NCI-H1048 (cell line): ENCODE measurements around the gene ADAMTS2.

Experiments
- DNase-seq: peaks from one replicate; lab custom pipeline; 2025; lab: John Stamatoyannopoulos, UW

Gene ADAMTS2

GRCh38 chr5:179254638-179255271, 90.5 kb downstream of the ADAMTS2 start:
- no peak for DNase-seq

DNA sequence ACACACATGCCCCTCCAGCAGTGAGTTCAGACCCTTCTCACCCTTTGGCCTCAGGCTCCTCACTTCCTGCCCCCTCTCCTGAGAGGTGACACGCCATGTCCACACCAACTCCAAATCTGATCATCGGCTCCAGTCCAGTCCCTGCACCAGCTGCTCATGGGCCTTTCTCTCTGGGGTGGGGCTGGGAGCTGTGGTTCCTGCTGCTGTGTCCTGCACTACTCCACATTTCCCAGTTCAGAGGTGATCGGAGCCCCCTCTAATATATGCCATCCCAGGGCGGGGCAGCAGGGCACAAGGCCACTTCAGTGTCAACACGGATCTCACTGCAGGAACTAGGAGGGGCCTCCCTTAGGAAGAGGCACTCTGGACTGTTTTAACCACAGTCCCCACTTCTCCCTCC, 91.5 kb downstream of the ADAMTS2 start:
- no peak for DNase-seq

DNA sequence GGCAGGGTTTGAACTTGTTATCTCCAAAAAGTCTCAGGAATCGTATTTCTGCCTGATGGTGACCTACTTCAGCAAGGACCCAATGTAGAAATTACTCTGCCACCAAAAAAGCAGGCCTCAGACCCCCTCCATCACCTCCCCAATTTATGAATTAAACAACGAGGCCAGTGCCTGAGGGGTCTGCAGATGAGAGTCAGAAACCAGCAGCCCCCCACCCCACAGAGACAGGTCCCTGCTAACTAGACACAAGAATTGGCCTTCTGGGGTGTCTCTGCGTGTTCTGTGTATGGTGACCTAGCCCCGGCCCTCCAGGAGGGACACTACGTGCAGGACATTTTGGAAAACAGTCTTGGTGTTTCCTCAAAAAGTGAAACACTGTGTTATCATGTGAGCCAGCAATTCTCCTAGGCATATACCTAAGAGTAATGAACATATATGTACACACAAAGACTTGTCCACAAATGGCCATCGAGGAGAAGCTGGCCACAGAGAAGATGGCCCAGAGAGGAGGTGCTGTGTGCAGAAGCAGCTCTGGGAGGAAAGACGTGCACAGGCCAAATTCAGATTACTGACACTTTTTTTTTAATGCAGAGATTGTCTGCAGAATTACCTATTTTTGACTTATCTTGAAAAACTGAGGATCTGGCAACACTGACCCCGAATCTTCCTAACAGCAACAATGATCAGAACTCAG, 93.8 kb downstream of the ADAMTS2 start:
- DNase-seq, result no peak

DNA sequence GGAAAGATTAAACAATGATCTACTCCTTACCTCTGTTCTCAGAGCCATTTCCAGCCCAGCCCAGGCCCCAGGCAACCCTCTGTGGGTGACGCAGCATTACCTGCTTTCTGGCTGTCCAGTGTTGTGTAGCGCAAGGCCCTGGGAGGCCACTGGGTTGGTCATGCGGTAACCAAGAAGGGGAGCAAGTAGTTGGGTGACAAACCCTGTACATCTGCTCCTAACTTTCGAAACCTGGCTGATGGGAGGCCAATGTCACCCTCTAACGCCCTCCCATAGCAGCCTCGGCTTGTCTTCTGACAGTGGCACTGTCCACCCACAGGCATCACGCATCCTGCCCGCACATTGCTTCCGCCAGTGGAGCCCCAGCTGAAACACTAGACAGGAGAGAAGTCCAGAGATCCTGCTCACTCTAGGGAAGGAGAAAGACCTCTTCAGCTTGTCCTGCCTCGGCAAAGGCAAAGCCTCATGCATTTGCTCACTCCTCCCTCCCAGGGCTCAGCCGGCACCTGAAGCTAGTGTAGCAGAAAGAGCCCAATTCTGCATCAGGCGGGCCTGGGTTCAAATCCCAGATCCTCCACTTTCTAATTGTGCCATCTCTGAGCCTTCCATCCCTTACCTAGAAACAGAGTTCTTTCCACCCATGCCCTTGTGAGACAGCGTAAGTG, 94.6 kb downstream of the ADAMTS2 start:
- no peak for DNase-seq

DNA sequence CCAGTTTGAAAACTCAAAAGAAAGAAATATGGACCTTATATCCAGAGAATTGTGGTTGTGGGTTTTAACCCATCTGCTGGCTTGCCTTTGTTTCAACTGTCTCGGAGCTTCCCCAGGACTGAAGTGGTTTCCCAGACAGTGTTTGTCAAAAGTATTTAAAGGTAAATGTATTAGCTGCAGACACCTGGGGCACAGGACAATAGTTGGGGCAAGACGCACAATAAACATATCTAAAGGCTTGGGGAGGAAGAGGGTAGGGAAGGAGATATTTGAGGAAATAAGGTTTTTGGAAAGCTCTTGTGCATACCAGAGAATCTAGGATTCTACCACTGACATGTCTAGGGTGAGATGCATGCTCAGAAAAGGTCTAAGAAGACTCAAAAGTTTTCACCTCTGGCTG, 99.0 kb downstream of the ADAMTS2 start:
- DNase-seq, result no peak

DNA sequence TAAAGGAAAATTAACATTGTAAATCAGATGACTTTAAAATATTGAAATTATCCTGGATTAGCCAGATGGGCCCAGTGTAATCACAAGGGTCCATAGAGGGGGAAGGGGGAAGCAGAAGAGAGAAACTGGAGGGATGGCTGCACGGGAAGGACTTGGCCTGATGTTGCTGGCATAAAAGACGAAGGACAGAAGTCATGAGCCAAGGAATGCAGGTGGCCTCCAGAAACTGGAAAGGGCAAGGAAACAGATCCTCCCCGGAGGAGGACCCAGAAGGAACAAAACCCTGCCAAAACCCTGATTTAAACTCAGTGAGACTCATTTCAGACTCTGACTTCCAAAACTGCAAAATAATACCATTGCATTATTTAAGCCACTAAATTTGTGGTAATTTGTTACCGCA, 100.2 kb downstream of the ADAMTS2 start:
- no peak for DNase-seq

GRCh38 chr5:179244044-179244443, 101.2 kb downstream of the ADAMTS2 start:
- no peak for DNase-seq

DNA sequence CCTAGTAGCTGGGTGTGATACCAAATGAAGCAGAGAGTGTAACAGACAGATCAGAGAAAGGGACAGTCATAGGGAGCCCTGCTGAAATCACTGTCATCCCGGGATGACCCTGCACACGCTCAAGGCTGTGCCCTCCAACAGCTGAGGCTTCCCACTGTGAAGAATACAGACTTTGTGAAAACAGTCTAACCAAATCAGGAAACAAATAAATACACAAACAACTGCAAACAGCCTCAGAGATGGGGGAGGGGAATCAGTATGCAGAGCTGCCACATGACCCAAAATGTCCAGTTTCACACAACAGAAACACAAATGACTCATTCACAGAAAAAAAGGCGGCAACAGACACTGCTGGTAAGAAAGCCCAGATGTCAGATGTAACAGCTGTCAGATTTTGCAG, 101.9 kb downstream of the ADAMTS2 start:
- DNase-seq, result no peak

DNA sequence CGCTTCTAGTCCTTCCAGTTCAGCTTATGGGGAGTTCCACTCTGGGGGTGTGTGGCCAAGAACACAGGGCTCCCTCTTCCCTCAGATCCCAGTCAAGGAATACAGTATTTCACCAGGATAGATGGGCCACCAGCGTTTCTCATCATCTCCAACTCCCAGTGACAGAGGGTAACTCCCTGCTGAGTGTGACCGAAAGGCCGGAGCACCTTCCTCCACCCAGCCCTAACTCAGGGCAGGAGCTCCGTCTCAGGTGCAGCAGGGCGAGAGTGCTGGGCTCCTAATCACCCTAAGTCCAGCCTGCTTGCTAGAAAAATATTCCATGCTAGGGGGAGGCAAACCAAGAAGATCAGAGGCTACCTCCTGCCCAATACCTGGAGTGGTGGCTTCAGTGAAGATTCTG, 102.6 kb downstream of the ADAMTS2 start:
- DNase-seq, result no peak

DNA sequence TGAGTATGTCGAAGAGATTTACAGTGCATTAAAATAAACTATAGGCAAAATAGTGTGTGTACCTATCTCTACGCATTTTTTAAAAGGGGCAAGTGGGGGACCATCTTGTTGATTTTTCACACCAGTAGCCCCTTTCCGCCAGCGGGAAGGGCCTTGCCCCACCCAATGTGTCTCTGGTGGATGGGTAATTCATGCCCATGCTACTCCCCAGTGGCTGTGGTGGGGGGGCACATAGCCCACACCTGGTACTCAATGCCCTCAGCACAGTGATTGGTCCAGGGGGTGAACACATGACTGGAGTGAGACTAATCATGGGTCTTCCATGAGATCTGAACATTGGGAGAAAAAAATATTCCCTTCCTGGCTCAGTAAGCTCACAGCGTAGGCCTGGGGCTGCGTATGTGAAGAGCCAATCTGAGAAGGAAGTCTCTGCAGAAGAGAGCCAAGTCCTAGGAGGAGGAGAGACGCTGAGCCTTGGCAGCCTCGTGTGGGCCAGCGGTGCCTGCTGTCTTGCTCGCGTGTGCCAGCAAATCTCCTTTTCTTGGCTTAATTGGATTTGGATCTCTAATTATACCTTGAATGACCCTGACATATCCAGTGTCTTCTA, 103.4 kb downstream of the ADAMTS2 start:
- DNase-seq, result no peak

DNA sequence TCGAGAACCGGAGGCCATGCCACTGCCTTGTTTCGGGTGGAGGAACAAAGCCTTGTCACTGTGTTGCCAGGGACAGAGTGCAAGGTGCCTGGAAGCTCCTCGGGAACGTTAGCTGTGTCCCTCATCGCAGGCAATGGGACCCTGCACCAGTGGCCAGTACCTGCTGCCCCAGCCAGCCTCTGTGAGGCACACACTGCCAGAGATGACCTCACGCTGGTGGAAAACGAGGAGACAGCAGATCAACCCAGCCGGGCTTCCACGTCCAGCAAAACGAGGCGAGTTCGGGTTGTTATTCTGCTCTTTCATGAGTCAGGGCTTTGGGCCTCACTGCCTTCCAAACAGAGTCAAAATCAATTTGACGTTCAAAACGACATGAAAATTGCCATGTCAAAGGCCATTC, 104.1 kb downstream of the ADAMTS2 start:
- no peak for DNase-seq

DNA sequence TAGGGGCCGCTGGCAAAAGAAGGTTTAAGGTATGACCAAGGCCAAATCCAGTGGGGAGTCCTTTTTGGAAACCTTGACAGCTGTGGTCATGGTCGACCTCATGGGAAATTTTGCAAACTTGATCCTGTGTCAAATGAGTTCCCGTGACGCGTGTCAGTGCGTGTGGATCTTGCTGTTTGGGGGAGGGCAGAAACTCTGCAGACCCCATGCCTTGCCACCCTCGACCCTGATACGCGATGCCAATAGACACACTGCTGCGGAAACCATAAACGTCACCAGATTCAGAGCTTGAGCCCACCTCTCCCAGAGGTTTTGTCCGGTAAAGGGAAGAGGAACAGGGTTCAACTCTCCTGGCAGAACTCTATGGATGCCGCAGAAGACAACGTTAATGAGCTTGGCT, 104.7 kb downstream of the ADAMTS2 start:
- no peak for DNase-seq

DNA sequence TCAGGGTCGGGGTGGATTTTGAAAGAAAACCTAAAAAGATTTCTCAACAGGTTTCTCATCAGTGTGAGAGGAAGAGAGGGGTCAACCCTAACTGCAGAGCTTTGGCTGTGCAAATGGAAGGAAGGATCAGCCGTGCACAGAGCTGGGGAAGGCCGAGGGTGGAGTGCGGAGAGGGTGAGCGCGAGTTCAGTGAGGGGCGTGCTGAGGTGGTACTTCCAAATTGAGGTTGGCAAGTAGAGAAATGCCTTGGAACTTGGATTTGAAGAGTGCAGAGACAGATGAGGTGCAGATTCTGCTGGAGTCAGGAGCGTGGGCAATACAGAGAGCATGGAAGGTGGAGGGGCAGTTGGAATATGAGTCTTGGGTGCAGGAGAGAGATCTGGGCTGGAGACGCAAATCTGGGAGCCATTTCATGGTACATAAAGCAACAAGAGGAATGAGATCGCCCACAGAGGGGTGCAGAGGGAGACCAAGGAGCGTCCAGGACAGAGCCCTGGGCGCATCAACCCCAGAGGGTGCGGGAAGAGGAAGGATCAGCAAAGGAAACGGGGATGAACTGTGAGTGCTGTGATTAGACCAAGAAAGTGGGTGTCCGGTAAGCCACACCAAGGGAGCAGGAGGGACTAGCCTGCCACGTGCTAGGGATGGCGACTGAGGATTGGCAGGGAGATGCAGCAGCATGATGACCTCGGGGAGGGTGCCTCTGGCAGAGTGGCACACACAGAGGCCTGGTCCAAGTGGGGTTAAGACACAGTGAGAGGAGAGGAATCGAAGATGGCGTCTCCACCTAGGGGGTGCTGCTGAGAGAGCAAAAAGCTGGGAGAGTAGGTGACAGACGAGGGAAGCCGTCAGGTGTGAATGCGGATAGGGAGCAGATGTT, 105.8 kb downstream of the ADAMTS2 start:
- no peak for DNase-seq

DNA sequence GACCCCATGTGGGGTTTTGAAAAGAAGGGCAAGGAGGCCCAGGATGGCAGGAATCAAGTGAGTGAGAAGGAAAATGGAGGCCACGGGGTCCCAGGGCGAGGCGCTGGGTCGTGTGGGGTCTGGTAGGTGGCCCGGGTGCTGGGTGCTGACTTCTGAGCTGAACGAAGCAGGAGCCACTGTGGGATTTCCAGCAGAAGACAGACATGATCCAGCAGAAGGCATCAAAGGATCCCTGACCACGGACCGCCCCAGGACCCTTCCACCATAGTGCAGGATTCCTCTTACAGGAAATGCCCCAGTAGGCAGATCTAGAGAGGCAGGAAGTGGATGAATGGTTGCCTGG, 106.7 kb downstream of the ADAMTS2 start:
- no peak for DNase-seq

DNA sequence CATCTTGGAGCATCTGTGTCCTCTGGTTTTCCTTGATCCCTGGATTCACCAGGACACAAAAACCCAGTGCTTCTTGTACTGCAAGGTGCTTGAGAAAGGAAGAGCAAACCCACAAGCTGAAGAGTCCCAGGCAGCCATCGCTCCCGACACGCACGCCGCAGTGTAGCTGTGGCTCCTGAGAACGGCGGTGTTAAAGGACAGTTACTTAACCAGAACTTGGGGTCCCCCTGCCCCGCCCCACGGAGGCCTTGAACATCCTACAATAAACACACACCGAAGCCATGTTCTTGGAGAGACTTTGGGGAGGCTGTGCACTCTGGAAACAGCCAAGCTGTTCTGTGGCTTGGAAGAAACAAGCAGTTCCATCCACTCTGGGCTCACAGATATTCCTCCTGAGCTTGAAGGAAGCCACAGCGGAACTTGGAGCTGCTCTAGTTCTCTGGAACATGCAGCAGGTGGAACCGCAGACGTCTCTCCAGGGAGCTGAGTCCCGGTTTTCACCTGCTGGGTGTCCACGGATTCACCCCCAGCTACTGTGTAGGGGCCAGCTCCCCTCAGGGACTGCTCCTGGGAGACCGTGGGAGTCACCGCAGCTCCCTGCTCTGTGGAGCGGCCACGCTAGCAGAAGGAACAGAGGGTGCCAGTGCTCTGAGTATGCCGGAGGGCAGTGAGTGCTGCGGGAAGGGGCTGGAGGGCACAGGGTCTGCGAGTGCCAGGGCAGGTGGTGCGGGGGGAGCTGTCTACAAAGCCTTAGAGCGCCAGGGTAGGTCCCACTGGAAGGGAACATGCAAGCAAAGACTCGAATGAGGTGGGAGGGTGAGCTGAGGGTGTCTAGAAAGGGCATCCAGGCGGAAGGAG, 107.3 kb downstream of the ADAMTS2 start:
- no peak for DNase-seq

GRCh38 chr5:179235416-179236400, 109.6 kb downstream of the ADAMTS2 start:
- no peak for DNase-seq

DNA sequence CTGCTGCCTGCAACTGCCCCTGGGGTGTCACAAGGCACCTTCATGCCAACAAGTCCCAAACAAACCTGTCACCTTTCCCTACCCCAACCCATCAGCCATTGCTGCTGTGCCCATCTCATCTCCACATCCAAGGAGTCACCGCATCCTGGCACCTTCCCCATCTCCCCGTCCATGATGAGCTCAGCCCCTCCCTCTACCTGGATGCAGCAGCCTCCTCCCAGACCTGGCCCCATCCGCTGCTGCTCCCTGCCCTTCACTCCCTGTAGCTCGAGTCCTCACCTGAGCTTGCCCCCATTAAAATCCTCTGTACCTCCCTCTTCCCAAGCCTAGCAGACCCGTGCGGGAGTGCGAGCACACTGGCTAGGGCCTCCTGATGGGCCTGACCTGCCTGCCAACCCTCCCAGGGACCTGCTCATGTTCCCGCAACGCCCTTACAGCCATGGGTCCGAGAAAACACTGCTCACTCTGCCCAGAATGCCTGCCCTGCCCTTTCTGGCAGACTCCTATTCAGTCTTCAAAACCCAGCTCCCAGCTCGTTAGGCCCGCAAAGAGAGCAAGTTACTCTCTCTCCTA, 110.6 kb downstream of the ADAMTS2 start:
- DNase-seq, result no peak

DNA sequence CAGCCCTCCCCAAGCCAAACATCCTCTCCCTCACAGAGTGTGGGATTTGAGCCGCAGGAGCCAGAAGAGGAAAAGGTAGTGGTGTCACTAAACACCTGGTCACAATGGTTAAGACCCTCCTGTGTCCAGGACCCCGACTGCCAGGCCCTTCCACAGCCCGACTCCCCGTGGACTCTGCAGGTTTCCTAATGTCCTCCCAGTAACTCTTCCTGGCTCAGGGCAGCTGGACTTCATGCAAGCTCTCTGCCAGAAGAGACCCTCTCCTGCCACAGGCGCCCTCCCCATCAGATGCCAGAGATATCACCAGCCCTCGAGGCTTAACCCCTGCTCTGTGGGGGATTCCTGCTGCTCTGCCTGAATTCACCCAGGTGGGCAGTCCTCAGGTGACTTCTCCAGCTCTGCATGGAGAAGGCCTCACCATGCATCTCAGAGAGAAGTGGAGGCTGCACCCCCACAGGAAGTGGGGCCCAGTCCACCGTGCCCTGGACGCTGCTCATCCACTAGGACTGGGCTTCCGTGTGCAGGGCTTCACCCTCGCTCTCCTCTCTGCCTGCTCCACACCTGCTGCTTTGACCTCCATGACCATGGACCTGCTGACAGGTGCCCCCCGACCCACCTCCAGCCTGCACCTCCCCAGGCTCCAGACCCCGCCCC, 111.2 kb downstream of the ADAMTS2 start:
- no peak for DNase-seq

DNA sequence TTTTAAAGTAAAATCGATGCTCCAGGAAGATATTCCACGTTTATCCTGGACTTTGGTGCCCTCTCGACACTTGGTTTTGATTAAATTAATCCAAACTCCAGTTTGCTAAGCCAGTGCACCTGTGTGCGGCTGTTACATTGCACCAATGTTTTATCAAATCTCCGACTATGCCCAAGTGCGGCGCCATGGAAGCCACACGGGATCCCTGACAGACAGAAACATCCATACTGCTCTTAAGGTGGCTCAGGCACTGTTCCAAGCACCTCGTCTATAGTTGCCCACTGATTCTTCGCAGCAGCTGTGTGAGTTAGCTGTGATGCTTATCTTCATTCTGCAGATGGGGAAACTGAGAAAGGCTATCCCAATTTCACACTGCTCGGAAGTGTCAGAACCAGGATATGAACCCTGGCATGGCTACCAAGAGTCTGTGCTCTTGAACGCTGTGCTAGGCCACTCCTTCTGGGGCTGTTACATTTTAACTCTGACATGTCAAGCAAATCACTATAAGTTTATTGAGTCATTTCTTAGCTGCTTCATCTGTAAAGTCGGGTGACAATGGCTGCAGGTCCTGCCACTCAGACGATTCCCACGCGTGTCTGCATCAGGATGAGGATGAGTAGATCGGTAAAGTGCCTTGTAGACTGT, 113.0 kb downstream of the ADAMTS2 start:
- DNase-seq, result no peak
